Activated CD4-positive, alpha-beta T cell treated with anti-CD3 and anti-CD28 coated beads, Interleukin-2, amount 50 U/mL, for 48 hours (primary cell): ENCODE data around the gene OXGR1.
"Not testable (repeated sequence)": the region's sequence is repeated elsewhere in the genome, so short reads cannot be mapped to it uniquely, and the experiment has no call there.

ENCODE experiments used
- DNase-seq, 2 experiments: peaks; one replicate each; pipeline ENCODE4 v3.0.0-alpha.2; 2020

Gene OXGR1

DNA sequence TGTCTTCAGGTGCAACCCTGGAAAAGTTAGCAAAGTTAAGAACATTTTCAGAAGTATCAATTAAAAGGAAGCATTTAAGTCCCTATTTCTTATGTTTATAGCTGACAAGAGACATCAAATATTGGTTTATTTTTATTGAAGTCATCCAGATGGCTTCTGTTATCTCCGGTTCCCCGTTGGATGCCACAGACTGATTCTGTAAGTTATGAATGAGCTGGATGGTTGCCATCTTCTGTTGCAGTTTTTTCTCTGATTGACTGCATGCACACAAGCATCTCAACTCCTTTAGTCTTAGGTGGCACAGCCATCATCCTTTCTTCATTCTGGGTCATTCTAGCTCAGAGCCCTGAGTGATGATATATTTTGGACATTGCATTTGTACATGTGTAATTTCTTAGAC lies 10.6 kb upstream of the OXGR1 start:
- DNase-seq = no peak

DNA sequence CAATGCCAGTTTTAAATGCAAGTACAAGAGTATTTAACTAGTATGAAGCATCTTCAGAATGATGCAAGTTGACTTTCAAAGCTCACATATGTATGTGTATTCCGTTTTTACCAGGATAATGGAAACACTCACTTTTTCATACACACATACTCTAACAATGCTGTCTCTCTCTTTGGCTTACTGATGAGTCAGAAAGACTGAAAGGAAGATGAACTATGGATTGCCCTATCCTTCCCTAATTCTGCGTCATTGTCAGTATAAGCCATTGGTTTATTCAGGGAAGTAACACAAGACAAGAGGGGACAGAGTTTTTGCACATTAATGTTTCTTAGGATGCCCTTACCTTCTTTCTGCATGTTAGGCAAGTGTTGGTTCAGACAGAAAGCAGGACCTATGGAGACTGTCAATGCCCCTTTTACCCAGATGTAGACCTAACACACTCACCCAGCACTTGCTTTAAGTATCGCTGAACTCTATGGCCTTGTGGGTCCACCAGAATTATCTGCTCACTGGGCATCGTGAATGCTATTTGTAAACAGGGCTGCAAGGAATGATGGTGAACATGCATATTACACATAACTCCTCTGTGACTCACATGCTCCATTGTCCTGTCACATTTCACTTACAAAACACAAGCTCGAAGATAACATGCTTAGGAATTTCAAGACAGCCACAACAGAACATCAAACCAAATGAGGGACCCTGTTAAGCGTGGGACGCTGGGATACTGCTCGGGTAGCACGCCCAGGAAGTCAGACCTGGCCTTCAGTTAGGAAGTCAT lies 10.0 kb upstream of the OXGR1 start:
- no peak for DNase-seq

DNA sequence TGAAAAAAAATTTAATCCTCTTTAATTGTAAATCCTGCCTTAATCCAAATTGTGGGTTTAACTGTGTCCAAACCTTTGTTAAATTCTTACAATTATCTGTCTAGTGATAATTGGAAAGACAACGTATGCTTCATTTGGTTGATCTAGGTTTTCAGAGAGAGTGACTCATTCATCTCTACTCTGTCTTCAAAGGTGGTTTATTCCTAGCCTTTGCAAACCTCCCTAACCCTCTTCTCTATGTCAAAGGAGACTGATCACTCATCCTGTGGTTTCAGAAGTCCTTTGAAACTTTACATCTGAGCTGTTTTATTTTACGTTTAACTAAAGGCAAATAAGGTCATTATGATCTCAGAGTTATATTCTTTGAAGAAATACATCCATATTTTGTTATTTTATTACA lies 8.8 kb upstream of the OXGR1 start:
- DNase-seq = no peak

DNA sequence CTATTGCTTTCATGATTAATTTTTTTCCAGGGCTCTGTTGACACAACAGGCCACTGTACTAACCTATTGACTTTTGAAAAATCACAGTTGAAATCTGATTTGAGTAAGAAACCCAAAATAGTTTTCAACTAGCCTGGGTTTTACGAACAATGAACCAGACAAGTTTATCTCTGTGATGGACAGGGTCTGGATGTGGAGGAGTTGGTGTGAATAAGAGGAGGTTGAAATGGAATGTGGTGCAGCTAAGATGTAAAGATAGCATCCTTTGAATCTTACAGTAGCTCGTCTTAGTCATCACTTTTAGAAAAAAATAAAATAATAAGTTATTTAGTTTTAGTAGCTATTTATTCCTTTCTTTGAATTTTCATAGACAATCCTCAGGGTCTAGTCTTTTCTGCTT lies 8.3 kb upstream of the OXGR1 start:
- no peak for DNase-seq

DNA sequence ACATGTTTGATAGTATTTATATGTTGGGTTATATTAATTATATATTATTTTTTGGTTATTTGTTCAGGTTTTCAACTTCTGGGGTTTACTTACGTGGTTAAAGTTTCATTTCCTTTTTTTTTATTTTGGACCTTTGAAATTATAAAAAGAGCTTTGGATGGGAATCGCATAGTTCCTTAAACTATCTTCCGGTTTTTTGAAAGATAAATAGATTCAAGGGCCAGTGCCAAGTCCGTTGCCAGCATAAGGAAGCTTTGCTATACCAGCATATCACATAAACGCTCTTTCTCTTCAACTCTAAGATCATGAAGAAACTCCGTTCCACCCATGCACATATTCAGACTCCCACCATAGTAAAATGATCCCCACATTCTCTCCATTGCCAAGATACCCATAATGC lies 7.4 kb upstream of the OXGR1 start:
- DNase-seq = no peak

DNA sequence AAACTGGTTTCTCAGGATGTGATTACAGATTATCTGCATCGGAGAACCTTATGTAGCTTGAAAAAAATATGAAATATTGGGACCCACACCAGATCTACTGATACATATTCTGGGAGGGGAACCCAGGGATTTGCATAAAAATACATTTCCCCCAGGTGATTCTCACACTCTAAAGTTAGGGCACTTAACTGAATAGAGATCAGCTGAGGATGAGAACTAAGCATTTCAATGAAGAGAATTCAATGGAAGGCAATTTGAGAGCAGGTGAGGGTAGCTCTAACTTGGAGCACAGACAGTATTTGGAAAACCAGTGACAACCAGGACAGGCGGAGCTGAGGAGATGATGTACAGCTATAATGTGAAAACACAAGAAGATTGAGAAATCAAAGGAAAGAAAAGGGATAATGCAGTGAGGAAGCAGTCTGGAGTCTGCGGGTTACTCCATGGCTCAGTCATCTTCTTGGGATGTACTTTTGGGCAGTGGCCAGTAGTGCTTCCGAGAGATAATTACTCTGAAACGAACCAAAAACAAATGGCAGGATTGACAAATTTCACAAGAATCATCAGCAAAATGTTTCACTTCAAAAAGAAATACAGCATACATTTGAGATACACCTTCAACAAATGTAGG lies 6.1 kb upstream of the OXGR1 start:
- no peak for DNase-seq

DNA sequence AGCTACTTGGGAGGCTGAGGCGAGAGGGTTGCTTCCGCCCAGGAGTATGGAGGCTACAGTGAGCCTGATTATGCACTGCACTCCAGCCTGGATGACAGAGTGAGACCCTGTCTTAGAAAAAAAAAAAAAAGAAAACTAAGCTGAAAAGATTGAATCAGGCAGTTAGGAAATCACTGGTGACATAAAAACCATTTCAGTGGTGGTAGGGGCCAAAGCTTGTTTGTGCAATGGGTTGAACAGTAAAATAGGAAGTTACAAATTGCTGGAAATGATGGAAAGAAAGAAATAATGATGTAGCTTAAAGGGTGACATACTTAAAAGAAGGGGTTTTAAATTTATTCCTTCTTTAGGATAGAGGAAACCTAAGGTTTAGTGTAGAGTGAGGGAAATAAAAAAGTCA lies 4.8 kb upstream of the OXGR1 start:
- no peak for DNase-seq

DNA sequence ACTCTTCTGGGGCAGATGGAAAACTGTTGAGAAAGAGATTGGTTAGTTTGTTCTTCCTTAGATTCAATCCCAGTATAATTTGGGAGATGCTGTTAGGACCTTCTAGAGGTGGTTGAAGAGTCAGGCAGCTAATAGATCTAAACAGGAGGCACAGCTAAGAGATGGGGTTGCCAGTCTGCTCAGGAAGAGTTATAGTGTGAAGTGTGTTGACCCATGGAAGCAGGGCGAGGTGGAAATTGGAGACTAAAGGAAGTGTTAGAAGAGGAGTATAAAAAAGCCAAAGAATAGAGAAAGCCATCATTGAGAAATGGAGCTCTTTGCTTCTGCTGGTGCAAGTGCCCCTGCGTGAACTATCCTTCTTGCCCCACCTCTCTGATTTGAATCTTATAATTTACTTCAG lies 3.8 kb upstream of the OXGR1 start:
- DNase-seq = no peak

DNA sequence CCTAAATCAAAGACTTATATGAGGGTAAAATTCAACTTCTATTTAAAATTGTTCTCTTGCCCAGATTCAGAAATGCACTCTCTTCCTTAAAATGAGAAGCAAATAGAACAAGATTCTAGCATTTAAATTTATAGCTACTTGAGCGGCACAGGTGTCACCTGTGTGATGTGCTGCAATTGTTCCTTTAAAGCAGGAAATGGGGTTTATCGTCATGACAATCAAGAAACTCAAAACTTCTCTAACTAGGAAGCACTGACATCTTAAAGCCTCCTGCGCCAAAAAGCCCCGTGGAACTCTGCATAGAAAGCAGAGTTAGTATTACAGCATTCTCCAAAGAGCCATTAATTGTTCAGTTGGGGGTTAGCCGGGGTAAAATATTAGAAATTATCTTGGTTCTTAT lies 2.6 kb upstream of the OXGR1 start:
- DNase-seq = no peak

DNA sequence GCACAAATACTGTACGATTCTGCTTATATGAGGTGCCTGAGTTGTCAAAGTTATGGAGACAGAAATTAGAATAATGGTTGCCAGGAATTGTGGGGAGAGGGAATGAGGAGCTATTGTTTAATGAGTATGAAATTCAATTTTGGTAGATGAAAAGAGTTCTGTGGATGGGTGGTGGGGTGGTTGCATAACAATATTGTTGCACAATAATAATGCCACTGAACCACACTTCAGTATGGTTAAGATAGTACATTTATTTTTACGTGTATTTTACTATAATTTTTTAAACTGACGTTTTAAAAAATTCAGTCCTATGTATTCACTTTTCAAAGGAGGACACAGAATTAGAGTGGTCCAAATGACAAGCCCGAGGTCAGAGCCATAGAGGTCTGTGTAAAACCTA lies 1.8 kb upstream of the OXGR1 start:
- DNase-seq = no peak

DNA sequence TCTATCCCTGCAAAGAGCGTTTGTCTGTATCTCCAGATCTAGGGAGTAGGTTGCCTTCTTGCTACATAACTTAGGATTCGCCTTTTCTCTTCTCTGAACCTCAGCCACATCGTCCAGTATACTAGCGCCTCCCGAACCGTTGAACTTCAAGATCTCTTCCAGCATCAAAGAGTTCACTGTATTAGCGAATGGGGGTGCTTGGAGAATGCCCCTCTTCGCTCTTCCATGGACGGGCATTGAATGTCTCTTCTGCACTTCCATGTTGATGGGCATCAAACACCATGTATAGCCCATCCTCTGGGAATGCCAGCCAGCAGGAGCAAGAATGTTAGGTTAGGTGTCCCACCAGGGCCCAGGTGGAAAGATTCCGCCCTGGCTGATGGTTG lies 575 bp upstream of the OXGR1 start:
- DNase-seq = no peak

DNA sequence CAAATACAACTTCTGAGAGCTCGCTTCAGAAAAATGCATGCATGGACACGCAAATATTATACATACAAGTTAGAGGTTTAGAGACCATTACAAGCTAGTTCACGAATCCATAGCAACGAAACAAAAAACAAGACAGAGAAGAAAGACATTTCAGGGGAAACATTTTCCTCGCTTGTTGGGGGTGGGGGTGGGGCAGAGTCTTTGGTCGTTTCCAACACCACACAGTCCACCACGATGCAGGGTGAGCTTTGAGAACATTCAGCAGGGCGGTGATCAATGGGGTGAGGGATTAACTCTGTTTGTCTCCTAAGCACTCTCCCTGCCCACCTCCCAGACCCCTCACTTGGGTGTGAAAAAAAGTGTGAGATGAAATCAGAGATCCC lies 651 bp downstream of the OXGR1 start:
- DNase-seq = no peak

DNA sequence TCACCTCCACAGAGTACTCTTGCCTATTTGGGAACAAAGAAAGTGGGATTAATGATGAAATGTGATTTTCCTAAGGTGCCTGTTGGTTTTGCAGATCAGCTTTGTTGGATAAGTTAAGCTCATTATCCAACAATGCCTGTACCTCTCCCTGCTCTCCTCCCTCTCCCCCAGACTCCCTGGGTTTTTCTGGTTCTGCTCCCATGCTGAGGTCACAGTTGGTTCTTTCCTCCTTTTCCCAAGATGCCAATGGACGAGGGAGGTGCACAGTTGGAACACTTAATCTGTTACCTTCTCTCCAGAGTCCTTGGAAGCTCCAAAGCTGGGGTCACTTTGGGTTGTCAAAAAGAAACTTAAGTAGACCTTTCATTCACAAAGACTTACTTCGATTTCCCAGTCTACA lies 1.6 kb downstream of the OXGR1 start:
- DNase-seq = no peak

DNA sequence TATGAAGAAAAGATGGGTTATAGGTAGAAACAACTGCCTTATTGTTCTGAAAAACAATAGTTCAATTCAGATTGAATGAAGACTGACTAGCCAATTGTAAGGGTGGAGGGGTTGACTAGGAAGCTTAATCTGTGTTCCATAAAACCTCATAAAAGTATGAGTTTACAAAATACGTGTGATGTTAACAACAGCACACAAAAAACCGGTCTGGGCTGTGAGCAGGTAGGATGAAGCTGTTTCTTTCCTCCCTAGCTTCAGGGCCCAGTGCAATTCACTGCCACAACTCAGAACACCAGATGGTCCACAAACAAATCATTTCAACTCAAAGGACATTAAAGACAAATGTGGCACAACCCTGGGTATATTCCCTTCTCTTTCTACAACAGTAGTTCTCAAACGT lies 3.2 kb downstream of the OXGR1 start:
- DNase-seq = no peak

DNA sequence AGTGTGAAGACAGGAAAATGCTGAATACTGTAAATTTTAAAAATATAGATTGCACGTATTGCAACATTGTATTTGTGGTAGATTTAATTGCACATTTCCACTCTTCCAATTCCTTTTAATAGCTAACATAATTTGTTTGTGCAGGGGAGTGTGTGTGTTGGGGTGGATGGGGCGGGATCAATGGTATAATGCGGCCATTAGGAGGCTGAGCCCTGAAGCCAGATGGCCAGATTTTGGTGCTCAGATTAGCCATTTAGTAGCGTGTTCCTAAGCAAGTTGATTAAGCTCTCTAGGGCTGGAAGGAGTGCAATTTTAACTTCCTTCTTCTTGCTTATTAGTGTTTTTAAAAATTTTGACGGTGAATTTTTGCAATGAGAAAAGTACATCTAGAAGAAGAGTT lies 5.8 kb downstream of the OXGR1 start:
- no peak for DNase-seq

DNA sequence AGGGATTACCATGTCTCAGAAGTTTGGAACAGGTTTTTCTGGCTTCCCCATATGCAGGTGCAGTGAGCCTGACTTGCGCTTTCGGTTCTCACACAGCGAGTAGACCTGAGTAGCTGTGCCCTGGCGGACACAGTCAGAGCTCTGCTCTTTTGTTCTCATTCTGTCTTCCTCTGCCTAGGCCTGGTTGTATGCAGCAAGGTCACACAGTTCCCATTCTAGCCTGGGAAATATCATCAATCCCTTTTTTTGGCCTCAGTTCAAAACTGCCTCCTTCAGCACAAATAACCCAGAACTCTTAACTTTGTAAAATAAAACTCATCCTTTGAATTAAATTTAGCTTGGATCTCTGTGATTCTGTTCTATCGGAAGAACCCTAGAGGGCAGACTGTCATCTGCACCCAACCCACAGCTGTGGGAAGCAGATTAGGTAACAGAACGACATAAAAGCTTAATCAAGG lies 10.2 kb downstream of the OXGR1 start:
- no peak for DNase-seq

DNA sequence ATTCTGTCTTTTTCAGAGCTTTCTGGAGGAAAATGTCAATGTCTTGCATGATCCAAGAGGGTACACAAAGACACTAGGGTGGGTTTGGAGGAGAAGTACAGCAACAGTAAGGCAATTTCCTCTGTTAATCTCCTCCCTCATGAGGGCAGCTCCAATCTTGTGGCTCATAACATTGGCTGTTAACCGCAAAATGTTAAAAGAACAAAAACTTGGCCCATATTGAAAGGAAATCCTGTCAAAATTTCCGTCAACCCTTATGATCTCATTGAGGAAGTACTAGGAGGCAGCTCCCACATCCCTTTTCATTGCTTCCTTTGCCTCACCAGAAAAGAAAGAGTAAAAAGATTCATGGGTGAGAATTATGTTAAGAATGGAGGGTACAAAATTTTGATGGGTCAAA lies 11.6 kb downstream of the OXGR1 start:
- no peak for DNase-seq

DNA sequence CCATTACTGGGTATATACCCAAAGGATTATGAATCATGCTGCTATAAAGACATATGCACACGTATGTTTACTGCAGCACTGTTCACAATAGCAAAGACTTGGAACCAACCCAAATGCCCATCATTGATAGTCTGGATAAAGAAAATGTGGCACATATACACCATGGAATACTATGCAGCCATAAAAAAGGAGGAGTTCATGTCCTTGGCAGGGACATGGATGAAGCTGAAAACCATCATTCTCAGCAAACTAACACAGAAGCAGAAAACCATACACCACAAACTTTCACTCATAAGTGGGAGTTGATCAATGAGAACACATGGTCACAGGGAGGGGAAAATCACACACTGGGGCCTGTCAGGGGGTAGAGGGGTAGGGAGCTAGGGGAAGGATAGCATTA lies 14.4 kb downstream of the OXGR1 start:
- DNase-seq = not testable (repeated sequence)

DNA sequence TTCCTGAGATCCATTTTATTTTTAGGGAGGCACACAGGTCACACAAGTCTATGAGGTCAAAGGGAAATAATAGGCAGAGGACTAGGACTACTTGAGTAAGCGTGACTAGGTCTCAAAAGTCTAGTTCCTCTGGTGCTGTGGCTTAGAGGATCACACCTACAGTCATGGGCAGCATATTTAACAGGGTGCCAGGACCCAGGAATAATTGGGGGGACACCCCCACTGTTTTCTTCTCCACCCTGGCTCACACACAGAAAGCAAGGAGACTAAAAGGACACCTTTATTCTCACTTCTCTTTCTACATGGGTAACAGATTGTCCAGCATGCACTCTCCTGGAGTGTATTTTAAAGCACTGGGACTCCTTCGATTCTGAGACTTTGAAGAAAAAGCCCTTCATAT lies 26.2 kb downstream of the OXGR1 start:
- no peak for DNase-seq

DNA sequence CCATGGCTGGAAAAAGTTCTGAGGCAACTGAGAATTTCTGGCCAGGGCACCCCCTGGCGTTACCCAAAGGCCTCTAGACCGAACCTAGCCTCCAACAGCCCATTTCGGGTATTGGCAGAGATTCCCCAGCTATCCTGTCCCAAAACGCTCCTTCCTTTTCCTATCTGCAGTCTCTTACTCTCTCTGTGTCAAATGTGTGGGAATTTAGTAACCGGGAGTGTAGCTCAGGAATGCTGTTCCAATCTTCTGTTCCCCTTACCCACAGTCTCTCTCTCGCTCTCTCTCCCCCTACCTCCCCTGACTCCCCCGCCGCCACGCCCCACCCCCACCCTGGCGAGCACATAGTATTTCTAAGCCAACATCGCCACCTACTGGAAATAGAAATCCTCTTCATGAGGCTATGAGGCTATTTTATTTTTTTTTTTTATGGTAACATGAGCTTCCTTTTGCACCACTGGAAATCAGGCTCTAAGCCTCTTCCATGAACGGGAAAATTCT lies 27.0 kb downstream of the OXGR1 start:
- no peak for DNase-seq

DNA sequence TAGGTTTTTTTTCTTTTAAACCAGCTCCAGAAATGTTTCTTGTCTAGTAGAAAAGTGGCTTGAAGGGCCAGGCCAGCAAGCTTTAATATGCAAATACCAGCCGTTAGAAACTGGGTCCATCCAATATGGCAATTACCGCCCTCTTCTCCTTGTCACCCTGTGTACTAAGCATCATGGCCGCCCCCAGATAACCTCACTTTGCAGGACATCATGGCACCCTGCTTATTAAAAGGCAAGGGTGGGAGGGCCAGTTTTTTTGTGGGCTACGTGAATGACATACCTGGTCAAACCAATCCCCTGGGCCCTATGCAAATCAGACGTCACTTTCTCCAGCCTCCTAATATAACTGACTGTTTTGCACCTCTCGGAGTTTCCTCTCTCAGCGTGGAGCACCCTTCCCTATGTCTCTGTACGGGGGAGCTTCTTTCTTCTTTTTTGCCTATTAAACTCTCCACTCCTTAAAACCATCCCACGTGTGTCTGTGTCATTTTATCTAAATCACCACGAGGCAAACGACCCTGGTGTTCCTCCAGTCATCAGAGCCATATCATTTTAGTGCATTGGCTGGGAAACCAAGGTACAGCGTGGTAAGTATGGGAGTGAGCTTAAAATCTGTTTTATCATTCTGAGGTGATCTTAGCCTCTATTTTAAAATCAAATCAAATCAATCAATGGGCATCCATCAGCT lies 27.7 kb downstream of the OXGR1 start:
- DNase-seq = no peak

DNA sequence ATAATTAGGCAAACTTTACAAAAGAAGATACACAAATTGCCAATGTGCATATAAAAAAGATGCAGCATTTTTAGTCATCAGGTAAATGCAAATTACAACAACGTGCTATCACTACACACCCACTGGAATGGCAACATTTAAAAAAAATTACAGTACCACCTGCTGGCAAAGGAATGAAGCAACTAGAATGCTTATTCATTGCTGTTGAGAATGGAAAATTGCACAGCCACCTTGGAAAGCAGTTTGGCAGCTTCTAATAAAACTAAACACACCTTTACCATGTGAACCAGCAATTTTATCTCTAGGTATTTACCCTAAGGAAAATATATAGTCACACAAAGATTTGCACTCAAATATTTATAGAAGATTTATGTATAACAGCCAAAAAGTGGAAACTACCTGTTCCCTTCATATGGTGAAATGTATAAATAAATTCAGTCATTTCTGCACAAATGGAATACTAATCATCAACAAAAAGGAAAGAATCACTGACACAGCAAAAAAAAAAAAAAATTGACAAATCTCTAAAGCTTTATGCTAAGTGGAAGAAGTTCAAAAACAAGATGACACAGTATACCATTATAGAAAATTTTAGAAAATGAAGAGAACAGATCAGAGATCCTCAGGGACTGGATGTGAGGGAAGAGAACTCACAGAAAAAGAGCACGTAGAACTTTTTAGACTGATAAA lies 30.3 kb downstream of the OXGR1 start:
- no peak for DNase-seq

DNA sequence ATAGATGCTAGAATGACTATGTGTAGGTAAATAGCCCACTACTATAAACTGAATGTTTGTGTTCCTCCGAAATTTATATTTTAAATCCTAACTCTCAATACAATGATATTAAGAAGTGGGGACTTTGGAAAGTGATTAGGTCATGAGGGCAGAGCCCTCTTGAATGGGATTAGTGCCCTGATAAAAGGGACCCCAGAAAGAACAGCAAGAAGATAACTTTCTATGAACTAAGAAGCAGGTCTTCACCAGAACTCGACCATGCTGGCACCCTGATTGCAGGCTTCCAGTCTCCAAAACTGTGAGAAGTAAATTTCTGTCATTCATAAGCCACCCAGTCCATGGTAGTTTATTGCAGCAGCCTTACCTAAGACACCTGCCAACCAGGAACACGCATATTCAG lies 33.9 kb downstream of the OXGR1 start:
- no peak for DNase-seq
